OCI-LY1 (cell line): ENCODE data around the gene NWD2.

Source experiments
- H2AFZ ChIP-seq: fragments of 200-600 bp; sonication (generic), shearing (Covaris generic); 2 replicates; pipeline ENCODE4 v1.6.0; 2014; ENCODE audit warnings: antibody characterized with exemption, mild to moderate bottlenecking, low read length
- H3F3A ChIP-seq: fragments of 200-600 bp; sonication (generic), shearing (Covaris generic); 2 replicates; pipeline ENCODE4 v1.6.0; 2014; ENCODE audit warnings: mild to moderate bottlenecking, antibody characterized with exemption, low read length, moderate library complexity; ENCODE audit not compliant: insufficient read depth
- H3K27ac ChIP-seq: fragments of 200-600 bp; sonication (generic); 2 replicates; pipeline ENCODE4 v1.5.1; 2014; ENCODE audit warnings: low read length, mixed run types, mild to moderate bottlenecking, low read depth; ENCODE audit not compliant: poor library complexity, severe bottlenecking
- H3K27me3 ChIP-seq: fragments of 200-600 bp; sonication (generic); 2 replicates; pipeline ENCODE4 v1.6.0; 2014; ENCODE audit warnings: antibody characterized with exemption, mild to moderate bottlenecking, low read length, moderate library complexity; ENCODE audit not compliant: insufficient read depth
- H3K36me3 ChIP-seq: fragments of 200-600 bp; sonication (generic); 2 replicates; pipeline ENCODE4 v1.6.1; 2014; ENCODE audit warnings: mild to moderate bottlenecking, antibody characterized with exemption, low read length, moderate library complexity, mixed read lengths; ENCODE audit not compliant: insufficient read depth
- H3K4me1 ChIP-seq: fragments of 200-600 bp; sonication (generic); 2 replicates; pipeline ENCODE4 v1.5.1; 2014; ENCODE audit warnings: mild to moderate bottlenecking, low read length, moderate library complexity; ENCODE audit not compliant: insufficient read depth, severe bottlenecking
- H3K4me2 ChIP-seq: fragments of 200-600 bp; sonication (generic), shearing (Covaris generic); 2 replicates; pipeline ENCODE4 v1.6.1; 2014; ENCODE audit warnings: low read length
- H3K4me3 ChIP-seq: fragments of 200-600 bp; sonication (generic); 2 replicates; pipeline ENCODE4 v1.5.1; 2014; ENCODE audit warnings: low read length, low read depth, mild to moderate bottlenecking, mixed read lengths; ENCODE audit not compliant: poor library complexity, severe bottlenecking
- H3K79me2 ChIP-seq: fragments of 200-600 bp; shearing (Covaris generic); 2 replicates; pipeline ENCODE4 v1.6.1; 2016; ENCODE audit warnings: mixed run types, low read length, mixed read lengths; ENCODE audit not compliant: insufficient read depth
- H3K9ac ChIP-seq: fragments of 200-600 bp; sonication (generic), shearing (Covaris generic); 2 replicates; pipeline ENCODE4 v1.6.1; 2014; ENCODE audit warnings: mild to moderate bottlenecking, low read length, mixed read lengths
- H3K9me2 ChIP-seq: fragments of 200-600 bp; sonication (generic), shearing (Covaris generic); 2 replicates; pipeline ENCODE4 v1.6.1; 2014; ENCODE audit warnings: low read depth, mild to moderate bottlenecking, low read length, mixed read lengths
- H3K9me3 ChIP-seq: fragments of 200-600 bp; shearing (Covaris generic); 2 replicates; pipeline ENCODE4 v1.6.1; 2014; ENCODE audit warnings: low read length, mixed read lengths
- H4K20me1 ChIP-seq: fragments of 200-600 bp; sonication (generic), shearing (Covaris generic); 2 replicates; pipeline ENCODE4 v1.6.0; 2016; ENCODE audit warnings: mild to moderate bottlenecking, low read length; ENCODE audit not compliant: insufficient read depth
- EZH2 ChIP-seq: fragments of 200-600 bp; sonication (generic), shearing (Covaris generic); IDR thresholded peaks from 2 replicates; pipeline ENCODE4 v1.8.0; 2017; ENCODE audit warnings: borderline replicate concordance, mixed run types, mild to moderate bottlenecking, antibody characterized with exemption, low read length, moderate library complexity, mixed read lengths
- TF ChIP-seq, protein P1 (sequence below): fragments of 200-600 bp; sonication (generic), shearing (Covaris generic); IDR thresholded peaks from 2 replicates; pipeline ENCODE4 v1.5.1; 2017; ENCODE audit warnings: mild to moderate bottlenecking, antibody characterized with exemption, low read length, moderate library complexity, mixed read lengths

The NWD2 gene

DNA sequence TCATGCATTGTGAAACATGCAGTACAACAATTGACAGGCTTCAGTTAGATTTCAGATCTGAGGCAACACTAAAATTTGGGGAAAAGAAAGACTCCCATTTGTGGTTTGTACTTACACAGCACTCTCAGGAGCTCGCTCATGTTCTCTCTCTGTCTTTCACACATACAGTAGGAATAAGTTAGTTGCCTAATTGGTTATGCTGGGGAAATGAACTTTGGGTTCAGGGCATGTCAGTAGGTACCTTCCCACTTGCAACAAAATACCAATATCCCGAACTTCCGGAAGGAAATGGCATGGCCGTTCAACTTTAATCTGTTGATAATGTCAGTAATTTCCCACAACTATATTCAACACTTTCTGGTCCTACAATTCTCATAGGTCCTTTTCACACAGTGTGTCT is 223.3 kb downstream of the NWD2 start:
- Histone ChIP-seq H3K27me3 (no peaks in the 10 kb centered on the region), H3F3A (no peaks in the 10 kb centered on the region), H4K20me1 (no peaks in the 10 kb centered on the region), H3K4me2 (no peak overlapping the region), H3K9ac (no peak overlapping the region), H3K9me3 (no peaks in the 10 kb centered on the region), H3K9me2 (no peaks in the 10 kb centered on the region), H3K4me3 (no peak overlapping the region), H2AFZ (no peak overlapping the region), H3K27ac (no peak overlapping the region), H3K79me2 (no peaks in the 10 kb centered on the region), H3K36me3 (no peaks in the 10 kb centered on the region), H3K4me1 (no peaks in the 10 kb centered on the region)
- no peak for TF ChIP-seq EZH2
- TF ChIP-seq, protein P1, sequence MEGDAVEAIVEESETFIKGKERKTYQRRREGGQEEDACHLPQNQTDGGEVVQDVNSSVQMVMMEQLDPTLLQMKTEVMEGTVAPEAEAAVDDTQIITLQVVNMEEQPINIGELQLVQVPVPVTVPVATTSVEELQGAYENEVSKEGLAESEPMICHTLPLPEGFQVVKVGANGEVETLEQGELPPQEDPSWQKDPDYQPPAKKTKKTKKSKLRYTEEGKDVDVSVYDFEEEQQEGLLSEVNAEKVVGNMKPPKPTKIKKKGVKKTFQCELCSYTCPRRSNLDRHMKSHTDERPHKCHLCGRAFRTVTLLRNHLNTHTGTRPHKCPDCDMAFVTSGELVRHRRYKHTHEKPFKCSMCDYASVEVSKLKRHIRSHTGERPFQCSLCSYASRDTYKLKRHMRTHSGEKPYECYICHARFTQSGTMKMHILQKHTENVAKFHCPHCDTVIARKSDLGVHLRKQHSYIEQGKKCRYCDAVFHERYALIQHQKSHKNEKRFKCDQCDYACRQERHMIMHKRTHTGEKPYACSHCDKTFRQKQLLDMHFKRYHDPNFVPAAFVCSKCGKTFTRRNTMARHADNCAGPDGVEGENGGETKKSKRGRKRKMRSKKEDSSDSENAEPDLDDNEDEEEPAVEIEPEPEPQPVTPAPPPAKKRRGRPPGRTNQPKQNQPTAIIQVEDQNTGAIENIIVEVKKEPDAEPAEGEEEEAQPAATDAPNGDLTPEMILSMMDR = no peak

DNA sequence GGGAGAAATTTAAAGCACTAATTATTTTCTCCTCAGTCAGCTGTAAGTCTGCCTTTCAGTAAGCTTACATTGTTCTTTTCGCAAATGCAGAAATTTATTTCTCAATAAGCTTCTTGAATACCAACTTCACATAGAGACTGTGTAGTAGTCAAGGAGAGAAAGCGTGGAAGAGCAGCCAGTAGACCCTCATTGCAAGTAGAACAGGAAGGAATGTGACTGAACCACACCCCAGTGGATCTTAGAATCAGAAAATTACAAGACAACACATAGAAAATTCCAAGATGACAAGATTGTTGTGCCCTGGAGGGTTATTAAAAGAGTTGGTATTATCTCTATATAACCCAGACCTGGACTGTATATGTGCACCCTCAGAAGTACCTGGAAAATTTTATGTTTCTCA is 224.7 kb downstream of the NWD2 start:
- Histone ChIP-seq H3K27ac (no peak overlapping the region), H3K27me3 (no peaks in the 10 kb centered on the region), H4K20me1 (no peaks in the 10 kb centered on the region), H3K79me2 (no peaks in the 10 kb centered on the region), H3K4me2 (no peak overlapping the region), H3K4me1 (no peaks in the 10 kb centered on the region), H3K36me3 (no peaks in the 10 kb centered on the region), H3F3A (no peaks in the 10 kb centered on the region), H3K9me3 (no peaks in the 10 kb centered on the region), H3K9ac (no peak overlapping the region), H3K4me3 (no peak overlapping the region), H2AFZ (no peak overlapping the region), H3K9me2 (no peaks in the 10 kb centered on the region)
- TF ChIP-seq, protein P1 = no peak
- TF ChIP-seq EZH2 = no peak

DNA sequence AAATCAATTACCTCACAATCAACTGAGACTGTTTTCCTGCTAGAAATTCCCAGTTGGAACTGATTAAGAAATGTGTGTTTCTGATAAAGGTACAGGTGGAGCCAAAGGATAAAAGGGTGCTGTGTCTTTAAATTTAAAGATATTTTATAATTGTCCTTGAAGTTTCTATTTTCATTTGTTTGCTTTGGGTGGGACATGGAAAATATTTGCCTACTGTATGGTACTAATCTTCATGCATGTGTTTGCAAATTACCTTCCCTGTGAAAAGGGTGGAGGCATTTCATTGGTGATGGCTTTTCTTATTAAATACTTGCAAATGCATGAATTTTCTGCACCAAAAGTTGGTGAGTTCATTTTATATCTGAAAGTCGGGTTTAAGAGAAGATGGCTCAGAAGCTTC is 225.7 kb downstream of the NWD2 start:
- no peak overlapping the region for H3K4me2 ChIP-seq
- no peak overlapping the region for H2AFZ ChIP-seq
- H3K79me2 ChIP-seq = no peaks in the 10 kb centered on the region
- H4K20me1 ChIP-seq = no peaks in the 10 kb centered on the region
- H3K9me2 ChIP-seq = no peaks in the 10 kb centered on the region
- H3K36me3 ChIP-seq = no peaks in the 10 kb centered on the region
- no peak overlapping the region for H3K9ac ChIP-seq
- H3F3A ChIP-seq = no peaks in the 10 kb centered on the region
- no peaks in the 10 kb centered on the region for H3K27me3 ChIP-seq
- H3K9me3 ChIP-seq = no peaks in the 10 kb centered on the region
- H3K27ac ChIP-seq = no peak overlapping the region
- no peak overlapping the region for H3K4me3 ChIP-seq
- H3K4me1 ChIP-seq = no peaks in the 10 kb centered on the region
- TF ChIP-seq, protein P1 = no peak
- TF ChIP-seq EZH2 = no peak
